PC-9 (cell line): ENCODE measurements around the gene ZNF417.

ENCODE experiments used
- CTCF ChIP-seq: fragments of 200-600 bp; sonication (generic); conservative IDR thresholded peaks from 2 replicates; pipeline ENCODE4 v1.6.1; 2017; ENCODE audit warnings: mixed run types, antibody characterized with exemption, mild to moderate bottlenecking, moderate library complexity
- EZH2 ChIP-seq: fragments of 200-600 bp; sonication (generic); IDR thresholded peaks from 2 replicates; pipeline ENCODE4 v1.8.0; 2017; ENCODE audit warnings: antibody characterized with exemption, low read depth

- TF ChIP-seq CTCF = no peak
- TF ChIP-seq EZH2 = no peak
Observed at GRCh38 chr19:57954996-57955395, 38.6 kb upstream of the ZNF417 start.
